Measurements from ENCODE around the gene VSTM5. TPM values are rescaled to one million over a fixed set of nuclear protein-coding genes. Genes with fewer than 3 reads are reported as not detected.

Gene VSTM5
- total RNA-seq, 2 donors from 2014 or later, result not detected

DNA sequence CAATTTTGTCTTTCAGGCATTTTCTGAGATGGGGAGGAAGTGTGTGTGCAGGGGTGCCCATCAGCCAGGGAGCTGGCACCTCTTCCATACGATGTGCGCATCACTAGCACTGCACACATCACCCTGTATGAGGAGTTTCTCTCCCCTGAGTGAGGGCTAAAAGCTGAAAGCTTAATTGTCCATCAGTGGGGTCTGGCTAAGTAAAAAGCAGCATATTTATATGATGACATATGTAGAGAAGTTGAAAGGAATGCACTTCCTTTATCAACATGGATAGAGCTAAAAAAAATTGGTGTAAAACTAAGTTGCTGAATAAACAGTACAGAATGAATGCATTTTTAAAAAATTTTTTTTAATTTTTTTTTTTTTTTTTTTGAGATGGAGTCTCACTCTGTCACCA lies 4.0 kb downstream of the VSTM5 start:
- ATAC-seq (ENCODE audit: insufficient number of reproducible peaks, low FRiP score, low read depth), result no peak
- TF ChIP-seq, protein P1, sequence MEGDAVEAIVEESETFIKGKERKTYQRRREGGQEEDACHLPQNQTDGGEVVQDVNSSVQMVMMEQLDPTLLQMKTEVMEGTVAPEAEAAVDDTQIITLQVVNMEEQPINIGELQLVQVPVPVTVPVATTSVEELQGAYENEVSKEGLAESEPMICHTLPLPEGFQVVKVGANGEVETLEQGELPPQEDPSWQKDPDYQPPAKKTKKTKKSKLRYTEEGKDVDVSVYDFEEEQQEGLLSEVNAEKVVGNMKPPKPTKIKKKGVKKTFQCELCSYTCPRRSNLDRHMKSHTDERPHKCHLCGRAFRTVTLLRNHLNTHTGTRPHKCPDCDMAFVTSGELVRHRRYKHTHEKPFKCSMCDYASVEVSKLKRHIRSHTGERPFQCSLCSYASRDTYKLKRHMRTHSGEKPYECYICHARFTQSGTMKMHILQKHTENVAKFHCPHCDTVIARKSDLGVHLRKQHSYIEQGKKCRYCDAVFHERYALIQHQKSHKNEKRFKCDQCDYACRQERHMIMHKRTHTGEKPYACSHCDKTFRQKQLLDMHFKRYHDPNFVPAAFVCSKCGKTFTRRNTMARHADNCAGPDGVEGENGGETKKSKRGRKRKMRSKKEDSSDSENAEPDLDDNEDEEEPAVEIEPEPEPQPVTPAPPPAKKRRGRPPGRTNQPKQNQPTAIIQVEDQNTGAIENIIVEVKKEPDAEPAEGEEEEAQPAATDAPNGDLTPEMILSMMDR (IDR thresholded peaks at IDR 0.05), result no peak

DNA sequence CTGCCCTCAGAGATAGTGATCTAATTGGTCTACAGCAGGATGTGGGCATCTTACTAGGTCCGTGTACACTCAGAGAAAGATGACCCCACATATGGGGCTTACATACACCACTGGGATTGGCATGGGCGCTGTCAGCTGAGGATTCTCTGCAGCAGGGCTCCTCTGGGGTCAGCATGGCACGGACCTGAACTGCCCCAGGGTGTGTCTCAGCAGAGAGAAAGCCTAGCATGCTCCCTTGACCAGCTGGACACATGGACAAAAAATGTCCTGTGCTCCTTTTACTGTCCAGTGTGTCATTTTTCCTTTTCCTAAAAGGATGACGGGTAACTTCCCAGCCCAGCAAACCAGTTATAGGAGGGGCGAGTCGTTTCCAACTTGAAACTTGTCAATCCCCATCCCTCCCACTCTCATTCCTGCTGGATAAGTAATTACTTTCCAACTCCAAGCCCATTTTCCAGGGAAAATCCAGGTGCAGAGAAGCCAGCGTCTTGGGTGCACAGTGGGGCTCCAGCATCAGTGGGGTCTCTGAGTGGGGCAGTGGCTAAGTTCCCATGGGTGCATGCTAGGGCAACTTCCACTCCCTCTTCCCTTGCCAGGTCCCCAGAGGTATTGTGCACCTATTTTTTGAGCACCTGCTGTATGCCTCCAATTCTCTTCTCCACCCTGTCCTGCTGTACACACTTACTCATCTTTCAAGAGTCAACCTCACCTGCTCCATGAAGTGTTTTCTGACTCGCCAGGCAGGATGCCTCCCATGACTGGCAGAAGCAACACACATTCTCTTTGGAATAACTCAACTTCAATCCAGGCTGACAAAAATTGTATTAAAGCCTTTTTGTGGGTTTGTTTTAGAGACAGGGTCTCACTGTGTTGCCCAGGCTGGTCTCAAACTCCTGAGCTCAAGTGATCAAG lies 5.0 kb downstream of the VSTM5 start:
- DNase-seq (ENCODE audit: low spot score) (no peak), ATAC-seq (ENCODE audit: insufficient number of reproducible peaks, low FRiP score, low read depth) (no peak)
- Histone ChIP-seq H3K27me3 (replicated peaks; ENCODE audit: insufficient read depth) (no peaks in the 10 kb centered on the region), H3K9me3 (no peaks in the 10 kb centered on the region), H3K36me3 (no peaks in the 10 kb centered on the region), H3K27ac (no peak overlapping the region), H3K4me3 (no peak overlapping the region), H3K4me1 (ENCODE audit: control insufficient read depth in 1 of 2, low read depth in 2 of 2) (peaks cover 3 to 7% of the 10 kb centered on the region in 2 donors)
- TF ChIP-seq, protein P1 (IDR thresholded peaks at IDR 0.05), result no peak

More for the DNA sequence above, 4.0 kb downstream of the VSTM5 start:
- no peak overlapping the region for H3K4me3 ChIP-seq
- H3K4me1 ChIP-seq (ENCODE audit: control insufficient read depth in 1 of 2, low read depth in 2 of 2), result peaks cover 3 to 7% of the 10 kb centered on the region in 2 donors
- no peaks in the 10 kb centered on the region for H3K36me3 ChIP-seq
- no peak overlapping the region for H3K27ac ChIP-seq
- no peaks in the 10 kb centered on the region for H3K27me3 ChIP-seq (replicated peaks; ENCODE audit: insufficient read depth)
- no peak for DNase-seq (ENCODE audit: low spot score)
- no peaks in the 10 kb centered on the region for H3K9me3 ChIP-seq

GRCh38 chr11:93844568-93844967 lies 5.8 kb downstream of the VSTM5 start:
- DNase-seq (ENCODE audit: low spot score), result no peak
- Histone ChIP-seq H3K27ac (no peak overlapping the region), H3K27me3 (replicated peaks; ENCODE audit: insufficient read depth) (no peaks in the 10 kb centered on the region), H3K4me1 (ENCODE audit: control insufficient read depth in 1 of 2, low read depth in 2 of 2) (peaks cover 0 to 2% of the 10 kb centered on the region in 2 donors), H3K9me3 (no peaks in the 10 kb centered on the region), H3K36me3 (no peaks in the 10 kb centered on the region), H3K4me3 (no peak overlapping the region)
- no peak for ATAC-seq (ENCODE audit: insufficient number of reproducible peaks, low FRiP score, low read depth)
- TF ChIP-seq, protein P1 (IDR thresholded peaks at IDR 0.05), result no peak

DNA sequence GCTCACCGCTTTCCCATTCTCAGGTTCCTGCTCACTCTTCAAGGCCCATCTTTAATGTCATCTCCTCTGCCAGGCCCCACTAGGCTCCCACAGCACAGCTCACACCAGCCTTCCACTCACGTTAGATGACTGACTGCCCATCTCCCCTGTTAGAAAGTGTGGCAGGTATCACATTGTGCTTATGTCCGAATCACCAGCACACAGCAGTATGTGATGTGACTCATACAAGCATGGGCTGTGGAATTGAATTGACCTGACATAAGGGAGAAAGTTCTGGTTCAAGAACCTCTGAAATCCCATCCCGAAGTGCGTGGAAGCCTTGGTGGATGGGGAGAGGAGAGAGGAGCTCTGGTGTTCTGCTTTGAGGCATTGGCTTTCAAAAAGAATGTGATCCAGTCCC lies 6.5 kb downstream of the VSTM5 start:
- TF ChIP-seq, protein P1 (IDR thresholded peaks at IDR 0.05), result no peak
- Histone ChIP-seq H3K9me3 (no peaks in the 10 kb centered on the region), H3K27me3 (replicated peaks; ENCODE audit: insufficient read depth) (no peaks in the 10 kb centered on the region), H3K4me3 (no peak overlapping the region), H3K4me1 (ENCODE audit: control insufficient read depth in 1 of 2, low read depth in 2 of 2) (no peaks in the 10 kb centered on the region), H3K27ac (no peak overlapping the region), H3K36me3 (no peaks in the 10 kb centered on the region)
- no peak for ATAC-seq (ENCODE audit: insufficient number of reproducible peaks, low FRiP score, low read depth)
- DNase-seq (ENCODE audit: low spot score), result no peak

- no peaks in the 10 kb centered on the region for H3K27me3 ChIP-seq (replicated peaks; ENCODE audit: insufficient read depth)
- DNase-seq (ENCODE audit: low spot score) (no peak), ATAC-seq (ENCODE audit: insufficient number of reproducible peaks, low FRiP score, low read depth) (no peak)
- H3K4me3 ChIP-seq, result no peak overlapping the region
- H3K36me3 ChIP-seq, result no peaks in the 10 kb centered on the region
- no peaks in the 10 kb centered on the region for H3K4me1 ChIP-seq (ENCODE audit: control insufficient read depth in 1 of 2, low read depth in 2 of 2)
- H3K27ac ChIP-seq, result no peak overlapping the region
- H3K9me3 ChIP-seq, result no peaks in the 10 kb centered on the region
- TF ChIP-seq, protein P1 (IDR thresholded peaks at IDR 0.05), result no peak
These were observed 8.0 kb downstream of the VSTM5 start for GRCh38 chr11:93842461-93842860.

Data from thoracic aorta (tissue), 2 donors.